HG03025 (cell line): ENCODE results near the gene ZC2HC1C.
"Not testable (repeated sequence)": the region's sequence is repeated elsewhere in the genome, so short reads cannot be mapped to it uniquely, and the experiment has no call there.

Experiments
- ATAC-seq: cut with Tn5 transposase; IDR thresholded peaks from one replicate; pipeline ENCODE4 v1.9.1; 2021; ENCODE audit warnings: mild to moderate bottlenecking, moderate library complexity; ENCODE audit not compliant: unreplicated experiment, low FRiP score

ZC2HC1C gene

DNA sequence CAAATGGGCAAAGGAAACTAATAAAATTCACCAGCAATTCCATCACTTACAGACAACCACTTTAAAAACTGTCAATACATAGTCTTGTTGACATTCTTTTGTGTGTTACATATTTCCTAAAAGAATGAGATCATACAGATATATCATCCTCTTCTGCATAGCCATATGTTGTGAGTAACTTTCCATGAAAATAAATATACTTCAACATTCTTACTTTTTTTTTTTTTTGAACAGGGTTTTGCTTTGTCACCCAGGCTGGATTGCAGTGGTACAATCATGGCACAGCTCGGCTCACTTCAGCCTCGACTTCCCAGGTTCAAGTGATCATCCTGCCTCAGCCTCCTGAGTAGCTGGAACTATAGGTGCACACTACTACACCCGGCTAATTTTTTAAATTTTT is 20.9 kb downstream of the ZC2HC1C start:
- ATAC-seq = no peak

DNA sequence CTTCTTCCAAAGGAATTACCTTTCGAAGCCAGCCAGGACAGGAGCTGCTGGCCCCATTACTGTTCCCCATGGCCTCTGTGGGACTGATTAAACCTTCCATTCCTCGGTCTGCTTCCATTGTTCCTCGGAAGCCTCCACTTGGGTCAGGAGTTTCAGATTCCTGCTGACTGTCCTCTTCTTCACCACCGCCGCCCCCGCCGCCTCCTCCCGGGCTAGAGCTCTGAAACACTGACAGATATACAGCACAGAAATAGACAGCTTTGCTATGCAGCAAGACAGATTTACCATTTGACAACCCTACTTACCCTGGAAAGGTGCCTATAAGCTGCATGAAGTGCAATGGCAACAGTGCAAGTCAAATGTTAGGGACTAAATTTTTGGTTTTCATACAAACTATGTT is 21.8 kb downstream of the ZC2HC1C start:
- no peak for ATAC-seq

DNA sequence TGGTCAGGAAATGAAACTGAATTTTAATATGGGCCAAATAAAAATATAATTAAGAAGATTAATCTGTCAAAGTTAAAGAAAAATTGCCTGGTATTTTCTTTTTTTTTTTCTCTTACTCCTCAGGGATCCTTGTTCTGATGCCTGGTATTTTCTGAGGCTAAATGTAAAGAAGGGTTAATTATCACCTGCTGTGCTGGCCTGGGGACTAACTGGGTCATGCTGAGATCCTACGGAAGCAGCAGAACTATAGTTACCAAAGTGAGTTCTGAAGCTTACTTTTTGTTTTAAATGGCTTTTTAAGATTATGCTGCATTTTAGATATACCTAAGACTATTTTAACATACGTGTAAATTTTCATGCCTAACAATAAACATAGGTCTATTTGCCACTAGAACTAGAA is 23.3 kb downstream of the ZC2HC1C start:
- no peak for ATAC-seq

DNA sequence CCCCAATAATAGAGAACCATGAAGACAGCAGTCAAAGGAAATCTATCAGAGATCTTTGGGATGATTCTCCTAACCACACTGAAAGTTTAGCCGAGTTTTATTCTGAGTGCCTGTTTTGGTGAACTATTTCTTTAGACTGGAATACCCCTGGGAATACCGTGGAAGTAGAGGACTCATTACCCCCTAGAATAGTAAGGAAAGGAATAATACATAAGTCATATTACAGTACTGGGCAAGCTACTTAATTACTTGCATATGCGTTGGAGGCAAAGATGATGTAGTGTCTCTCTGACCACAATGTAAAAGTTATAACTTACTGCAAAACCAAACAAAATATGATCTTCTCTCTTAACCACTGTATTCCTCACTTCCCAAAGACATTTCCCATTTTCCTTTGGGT is 25.5 kb downstream of the ZC2HC1C start:
- no peak for ATAC-seq

DNA sequence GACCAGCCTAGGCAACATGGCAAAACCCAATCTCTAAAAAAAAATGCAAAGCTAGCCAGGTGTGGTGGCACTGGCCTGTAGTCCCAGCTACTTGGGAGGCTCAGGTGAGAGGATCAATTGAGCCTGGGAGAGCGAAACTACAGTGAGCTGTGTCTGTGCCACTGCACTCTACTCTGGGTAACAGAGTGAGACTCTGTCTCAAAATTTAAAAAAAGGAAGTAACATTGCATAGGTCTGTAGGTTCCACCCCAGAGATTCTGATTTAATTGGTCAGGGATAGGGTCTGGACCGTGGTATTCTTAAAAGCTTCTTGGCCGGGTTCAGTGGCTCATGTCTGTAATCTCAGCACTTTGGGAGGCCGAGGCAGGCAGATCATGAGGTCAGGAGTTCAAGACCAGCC is 26.2 kb downstream of the ZC2HC1C start:
- no peak for ATAC-seq

DNA sequence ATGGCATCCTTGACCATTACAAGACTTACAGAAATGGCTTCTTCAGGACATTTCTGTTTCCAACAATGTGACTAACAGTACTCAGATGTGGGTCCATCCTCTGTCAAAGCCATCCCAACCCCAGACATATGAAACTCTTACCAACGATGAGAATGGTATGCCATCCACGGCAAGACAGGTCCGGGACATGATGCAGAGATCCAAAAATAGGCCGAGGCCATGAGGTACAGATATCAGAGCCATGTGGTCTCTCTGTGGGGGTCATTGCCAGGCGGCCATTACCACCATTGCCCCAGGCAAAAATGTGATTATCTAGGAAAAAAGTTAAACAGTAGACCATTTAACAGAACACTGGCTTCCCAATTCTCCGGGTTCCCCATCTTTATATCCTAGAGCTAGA is 27.5 kb downstream of the ZC2HC1C start:
- ATAC-seq = no peak

DNA sequence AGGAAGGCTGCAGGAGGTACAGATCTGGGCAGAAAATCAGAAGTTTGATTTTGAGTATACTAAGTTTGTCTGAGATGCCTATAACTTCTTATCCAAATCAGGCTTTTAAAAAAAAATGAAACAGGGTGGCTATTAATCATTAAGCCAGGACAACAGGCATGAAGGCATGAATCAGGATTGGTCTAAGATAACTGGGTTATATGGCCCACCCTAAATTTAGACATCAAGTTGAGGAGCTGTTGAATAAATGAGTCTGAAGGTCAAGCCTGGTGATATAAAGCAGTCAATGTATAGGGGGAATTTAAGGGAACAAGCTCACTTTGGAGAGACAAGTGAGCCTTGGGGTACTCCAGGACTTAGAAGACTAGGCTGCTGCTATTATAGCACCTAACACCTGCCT is 28.8 kb downstream of the ZC2HC1C start:
- no peak for ATAC-seq

DNA sequence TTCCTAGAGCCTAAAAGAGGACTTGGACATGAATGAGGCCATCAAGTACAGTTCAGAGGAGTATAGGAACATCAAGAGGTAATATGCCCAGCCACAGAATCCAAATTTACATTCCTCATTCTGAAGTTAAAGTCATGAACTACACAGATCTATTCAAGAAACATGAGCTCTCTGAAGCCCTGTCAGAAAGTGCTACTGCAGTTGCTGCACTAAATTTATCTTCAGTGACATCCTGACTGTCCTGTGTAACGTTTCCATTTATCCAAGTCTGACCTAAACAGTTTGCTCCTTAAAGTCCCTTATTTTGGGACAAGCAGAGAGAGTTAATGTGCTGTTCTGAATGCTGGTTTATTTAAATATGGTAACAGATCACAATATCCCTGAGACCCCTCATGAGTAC is 29.2 kb downstream of the ZC2HC1C start:
- ATAC-seq = no peak

DNA sequence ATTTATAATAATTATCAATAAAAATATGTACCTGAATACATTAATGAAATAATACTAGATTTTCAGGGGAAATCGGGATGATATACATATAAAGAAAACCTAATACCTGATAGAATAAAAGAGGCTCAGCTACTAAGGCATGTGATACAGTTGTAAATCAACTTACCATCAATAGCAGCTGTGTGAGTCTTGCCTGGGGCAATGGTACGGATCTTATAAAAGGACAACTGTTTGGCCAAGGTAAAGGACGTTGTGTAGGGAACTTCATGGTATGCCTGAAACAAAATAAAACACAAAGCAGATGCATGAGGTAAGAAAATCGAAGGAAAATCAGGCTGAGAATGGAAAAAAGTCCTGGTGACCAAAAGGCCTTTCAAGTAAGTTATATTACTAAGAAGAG is 32.0 kb downstream of the ZC2HC1C start:
- ATAC-seq = no peak

DNA sequence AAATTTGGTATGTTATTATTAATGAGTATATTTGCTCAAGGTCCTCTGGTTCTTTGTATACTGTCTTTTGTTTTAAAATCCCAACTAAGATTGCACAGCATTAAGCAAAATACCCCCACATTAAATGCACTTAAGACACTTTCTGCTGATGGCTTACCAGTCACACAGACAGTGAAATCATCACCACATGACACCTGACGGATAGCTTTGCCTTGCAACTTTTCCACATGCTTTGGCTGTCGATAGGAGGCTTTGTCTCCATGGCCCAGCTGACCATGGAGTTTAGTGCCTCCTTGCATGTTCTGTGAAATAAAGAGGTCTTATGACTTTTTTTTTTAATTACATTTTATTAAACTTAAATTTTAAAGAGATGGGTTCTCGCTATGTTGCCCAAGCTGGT is 37.7 kb downstream of the ZC2HC1C start:
- ATAC-seq = no peak

DNA sequence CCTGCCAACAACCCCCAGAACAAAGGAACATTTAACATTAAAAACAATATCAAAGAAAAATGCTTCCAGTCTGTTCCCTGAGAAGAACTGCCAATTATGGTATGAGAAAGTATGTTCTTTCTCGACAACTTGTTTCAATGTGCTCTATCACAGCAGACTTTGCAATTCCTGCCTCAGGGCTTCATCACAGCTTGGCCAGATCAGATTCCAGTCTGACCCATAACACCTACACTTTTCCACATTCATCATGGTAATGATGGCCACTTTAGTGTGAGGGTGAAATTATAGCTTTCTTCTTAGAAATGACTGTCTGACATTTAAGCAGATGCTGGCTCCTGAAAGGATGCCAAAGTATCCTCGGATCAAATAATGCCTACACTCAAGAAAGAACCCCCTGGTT is 40.4 kb downstream of the ZC2HC1C start:
- no peak for ATAC-seq

DNA sequence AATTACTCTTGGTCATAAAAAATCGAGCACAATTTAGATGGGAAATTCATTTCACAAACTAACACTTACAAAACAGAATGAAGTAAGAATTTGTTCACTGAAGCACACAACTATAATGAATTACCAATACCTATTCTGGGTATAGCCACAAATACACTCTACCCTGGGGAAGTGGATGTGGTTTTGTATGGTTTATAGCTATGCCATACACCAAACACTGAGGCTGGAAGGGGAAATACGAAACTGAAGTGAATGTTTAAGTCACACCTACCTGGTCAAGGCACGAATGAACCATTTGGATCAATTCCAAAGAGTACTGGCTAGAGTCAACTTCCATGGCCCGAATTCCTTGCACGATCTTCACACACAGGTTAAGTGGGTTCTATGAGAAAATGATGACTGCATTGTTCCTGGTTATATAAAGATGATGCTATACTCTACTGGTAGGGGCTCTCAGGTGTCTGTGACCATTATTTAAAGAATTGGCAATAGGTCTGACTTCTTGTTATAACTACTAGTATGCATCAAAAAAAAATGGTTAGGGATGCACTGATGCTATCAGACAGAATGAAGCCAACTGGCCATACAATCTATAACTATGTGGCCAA is 44.6 kb downstream of the ZC2HC1C start:
- no peak for ATAC-seq

DNA sequence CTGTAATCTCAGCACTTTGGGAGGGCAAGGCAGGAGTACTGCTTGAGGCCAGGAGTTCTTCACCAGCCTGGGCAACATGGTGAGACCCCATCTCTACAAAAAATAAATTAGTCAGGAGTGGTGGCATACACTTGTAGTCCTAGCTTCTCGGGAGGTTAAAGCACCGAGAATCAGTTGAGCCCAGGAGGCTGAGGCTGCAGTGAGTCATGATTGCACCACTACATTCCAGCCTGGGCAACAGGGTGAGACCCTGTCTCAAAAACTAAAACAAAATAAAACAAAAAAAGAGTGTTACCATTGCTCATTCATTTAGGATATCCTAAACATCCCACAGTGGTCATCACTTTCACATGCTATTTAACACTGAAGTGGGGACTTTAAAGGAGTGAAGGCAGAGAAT is 49.6 kb downstream of the ZC2HC1C start:
- no peak for ATAC-seq

DNA sequence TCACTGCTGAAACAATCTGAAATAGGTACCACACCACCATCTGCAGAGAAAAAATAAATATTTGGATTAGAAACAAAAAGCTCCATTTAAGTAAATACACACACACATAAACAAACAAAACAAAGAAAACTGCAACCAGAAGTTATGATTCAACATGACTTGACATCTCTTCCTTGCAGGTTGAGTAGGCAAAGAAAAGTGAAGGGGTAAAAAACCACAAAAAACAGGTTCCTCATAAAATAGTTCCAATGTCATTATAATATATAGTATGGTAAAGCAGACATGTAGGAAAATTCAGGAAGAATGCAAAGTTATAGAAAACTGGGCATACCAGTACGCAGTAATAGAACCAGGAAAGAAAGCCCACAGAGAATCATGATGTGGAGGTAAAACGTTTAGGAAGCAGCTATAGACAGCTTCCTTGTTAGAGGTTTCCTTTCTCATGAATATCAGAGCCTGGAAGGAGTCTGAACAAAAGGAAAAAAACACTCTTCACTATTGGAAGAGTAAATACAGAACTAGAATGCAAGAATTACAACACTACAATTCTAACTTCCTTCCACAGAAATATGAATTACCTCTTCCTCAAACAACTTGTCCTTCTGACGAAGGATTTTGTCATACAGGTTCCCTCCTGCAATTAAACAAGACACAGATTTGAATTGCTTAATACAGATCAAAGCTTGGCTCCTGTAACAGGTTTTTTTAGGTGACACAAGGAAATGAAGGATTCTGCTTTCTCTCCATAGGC is 51.3 kb downstream of the ZC2HC1C start:
- no peak for ATAC-seq

DNA sequence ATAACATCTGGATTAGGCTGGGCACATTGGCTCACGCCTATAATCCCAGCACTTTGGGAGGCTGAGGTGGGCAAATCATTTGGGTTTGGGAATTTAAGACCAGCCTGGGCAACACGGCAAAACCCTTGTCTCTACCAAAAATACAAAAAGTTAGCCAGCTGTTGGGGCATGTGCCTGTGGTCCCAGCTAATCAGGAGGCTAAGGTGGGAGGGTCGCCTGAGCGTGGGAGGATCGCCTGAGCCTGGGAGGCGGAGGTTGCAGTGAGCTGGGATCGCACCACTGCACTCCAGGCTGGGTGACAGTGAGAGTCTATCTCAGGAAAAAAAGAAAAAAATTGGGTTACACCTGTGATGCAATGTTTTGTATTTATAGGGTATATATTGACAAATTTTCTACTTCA is 52.1 kb downstream of the ZC2HC1C start:
- no peak for ATAC-seq

DNA sequence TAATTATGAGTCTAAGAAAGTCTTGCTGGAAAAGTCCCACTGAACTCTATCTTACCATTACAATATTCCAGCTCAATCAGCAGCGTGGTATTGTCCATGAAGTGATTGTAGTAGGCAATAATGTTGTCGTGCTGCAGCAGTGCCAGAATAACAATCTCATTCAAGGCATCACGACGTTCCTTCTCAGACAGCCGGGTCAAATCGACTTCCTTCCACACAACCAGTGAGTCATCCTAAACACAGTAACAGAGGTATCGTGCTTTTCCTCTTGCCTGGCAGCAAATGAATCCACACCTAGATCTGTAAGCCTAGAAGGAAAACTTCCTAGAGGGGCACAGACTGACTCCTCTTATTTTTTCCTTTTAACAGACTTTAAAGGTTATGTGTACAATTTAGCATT is 54.5 kb downstream of the ZC2HC1C start:
- ATAC-seq = no peak

DNA sequence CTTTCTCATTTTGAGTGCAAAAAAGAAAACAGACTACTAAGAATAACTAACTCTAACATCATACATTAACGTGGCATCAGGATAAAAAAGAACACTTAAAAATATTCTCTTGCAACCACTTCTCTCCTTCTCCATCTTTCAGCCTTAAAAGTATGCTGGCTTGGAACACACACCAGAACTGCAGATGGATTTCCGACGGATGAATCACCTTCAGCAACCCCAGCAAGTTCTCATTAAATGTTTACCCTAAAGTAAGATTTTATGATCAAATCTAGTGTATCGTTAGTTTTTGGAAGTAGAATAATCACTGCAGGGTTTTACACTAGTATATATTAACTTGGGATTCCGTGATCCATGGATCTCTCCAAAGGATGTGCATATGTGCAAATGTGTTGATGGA is 56.2 kb downstream of the ZC2HC1C start:
- ATAC-seq = no peak

DNA sequence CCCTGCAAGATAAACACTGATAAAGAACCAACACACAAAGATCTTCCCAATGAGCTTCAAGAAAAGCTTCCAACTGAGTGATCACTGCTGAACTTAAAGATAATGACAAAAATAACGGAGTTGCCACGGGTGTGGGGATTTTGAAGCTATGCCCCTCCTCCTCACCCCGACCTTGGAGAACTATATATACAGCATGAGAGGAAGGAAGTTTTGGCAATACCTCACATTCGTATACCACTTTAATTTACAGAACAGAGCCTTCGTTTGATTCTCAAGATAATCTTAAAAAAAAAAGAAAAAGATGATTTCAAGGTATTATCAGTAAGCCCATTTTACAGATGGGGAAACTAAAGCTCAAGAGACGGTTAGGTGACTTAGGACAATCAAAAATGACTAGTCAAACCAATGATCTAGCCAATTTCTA is 56.7 kb downstream of the ZC2HC1C start:
- no peak for ATAC-seq

DNA sequence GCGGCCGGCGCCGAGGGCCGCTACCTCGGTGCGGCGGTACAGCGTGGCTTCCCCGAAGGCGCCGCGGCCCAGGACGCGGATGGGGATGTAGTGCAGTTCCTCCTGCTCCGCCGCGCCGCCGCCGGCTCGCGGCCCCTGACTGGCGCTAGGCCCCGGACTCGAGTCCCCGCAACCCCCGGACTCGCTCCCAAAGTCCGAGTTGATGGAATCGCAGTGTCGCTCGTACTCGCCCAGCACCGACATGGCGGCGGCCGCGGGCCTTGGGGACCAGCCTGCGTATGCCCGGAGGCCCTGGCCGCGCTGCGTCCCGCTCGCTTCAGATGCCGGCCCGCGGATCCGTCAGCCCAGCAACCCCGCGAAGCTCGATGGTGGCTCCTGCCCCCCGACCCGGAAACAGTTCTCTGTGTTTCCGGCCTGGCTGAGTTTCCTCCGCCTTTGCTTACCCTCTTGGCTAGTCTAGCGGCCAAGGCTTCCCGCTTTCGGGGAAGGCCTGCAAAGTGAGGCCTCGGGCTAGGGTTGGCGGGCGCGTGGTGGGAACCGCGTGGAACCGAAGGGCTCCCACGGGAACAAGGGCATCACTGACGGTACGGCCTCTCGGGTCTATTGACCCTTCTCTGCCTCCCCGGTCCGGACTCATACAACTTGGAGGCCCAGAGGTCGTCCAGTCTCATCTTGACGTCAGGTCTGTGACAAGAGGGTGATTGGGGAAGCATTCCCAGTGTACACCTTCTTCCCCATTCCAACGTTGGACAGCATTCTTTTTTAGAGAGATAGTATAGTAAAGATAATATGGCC is 57.4 kb downstream of the ZC2HC1C start, which contains the start of gene NEK9:
Gene NEK9 (minus strand): TSS at position 370 of the 795 bp plus-strand sequence. CDS start 127 bp downstream, at position 243.
- ATAC-seq = peak; percentile 74

DNA sequence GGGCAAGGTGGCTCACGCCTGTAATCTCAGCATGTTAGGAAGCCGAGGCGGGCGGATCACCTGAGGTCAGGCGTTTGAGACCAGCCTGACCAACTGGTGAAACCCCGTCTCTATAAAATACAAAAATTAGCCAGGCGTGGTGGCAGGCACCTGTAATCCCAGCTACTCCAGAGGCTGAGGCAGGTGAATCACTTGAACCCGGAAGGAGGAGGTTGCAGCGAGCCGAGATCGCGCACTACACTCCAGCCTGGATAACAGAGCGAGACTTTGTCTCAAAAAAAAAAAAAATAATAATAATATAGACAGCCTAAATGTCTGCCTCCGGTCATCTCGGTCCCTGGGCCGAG is 58.0 kb downstream of the ZC2HC1C start:
- ATAC-seq = not testable (repeated sequence)

DNA sequence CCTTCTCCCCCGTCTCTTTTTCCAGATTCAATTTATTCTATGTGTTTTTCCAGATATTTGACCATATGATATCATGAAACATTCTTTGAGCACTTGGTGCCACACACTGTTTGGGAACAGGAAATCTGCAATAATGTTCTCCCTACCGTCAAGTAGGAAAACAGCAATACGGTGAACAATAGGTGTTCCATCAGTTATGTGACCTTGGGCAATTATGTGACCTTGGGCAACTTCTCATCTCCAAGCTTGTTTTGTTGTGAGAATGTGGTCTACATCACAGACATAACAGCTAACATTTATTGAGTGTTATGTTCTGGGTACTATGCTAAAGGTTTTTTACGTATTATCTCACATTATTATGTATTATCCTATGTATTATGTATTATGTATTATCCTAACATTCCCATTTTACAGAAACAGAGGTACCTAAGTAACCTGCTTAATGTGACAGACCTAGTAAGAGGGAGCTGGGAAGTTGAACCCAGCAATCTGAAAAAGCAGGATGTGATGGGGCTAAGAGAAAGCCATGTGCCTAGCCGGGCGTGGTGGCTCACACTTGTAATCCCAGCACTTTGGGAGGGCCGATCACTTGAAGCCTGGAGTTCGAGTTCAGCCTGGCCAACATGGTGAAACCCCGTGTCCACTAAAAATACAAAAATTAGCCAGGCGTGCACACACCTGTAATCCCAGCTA is 58.6 kb downstream of the ZC2HC1C start:
- ATAC-seq = no peak
